PFSK-1 (cell line): ENCODE measurements around the gene IRF6.

Experiments used
- POLR2AphosphoS5 ChIP-seq: IDR thresholded peaks from 2 replicates; pipeline ENCODE4 v1.6.1; 2012; ENCODE audit warnings: low read depth, mild to moderate bottlenecking, control low read depth, low read length, moderate library complexity
- TAF1 ChIP-seq: IDR thresholded peaks from 2 replicates; pipeline ENCODE4 v1.6.1; 2012; ENCODE audit warnings: low read length, control low read depth, borderline replicate concordance; ENCODE audit not compliant: insufficient read depth
- TF ChIP-seq, protein P1 (sequence below), 2 experiments: IDR thresholded peaks; 2 replicates each; pipeline versions ENCODE4 v1.6.1 to v1.8.0; 2011 to 2012; ENCODE audit warnings: low read depth in 2 of 2, low read length in 2 of 2, control low read depth in 1 of 2, inconsistent platforms in 1 of 2, mild to moderate bottlenecking in 1 of 2, moderate library complexity in 1 of 2; ENCODE audit not compliant: insufficient read depth in 1 of 2

GRCh38 chr1:209855623-209856022 is 49.7 kb upstream of the IRF6 start:
- no peak for TF ChIP-seq POLR2AphosphoS5
- TF ChIP-seq TAF1, result no peak
- TF ChIP-seq, protein P1, sequence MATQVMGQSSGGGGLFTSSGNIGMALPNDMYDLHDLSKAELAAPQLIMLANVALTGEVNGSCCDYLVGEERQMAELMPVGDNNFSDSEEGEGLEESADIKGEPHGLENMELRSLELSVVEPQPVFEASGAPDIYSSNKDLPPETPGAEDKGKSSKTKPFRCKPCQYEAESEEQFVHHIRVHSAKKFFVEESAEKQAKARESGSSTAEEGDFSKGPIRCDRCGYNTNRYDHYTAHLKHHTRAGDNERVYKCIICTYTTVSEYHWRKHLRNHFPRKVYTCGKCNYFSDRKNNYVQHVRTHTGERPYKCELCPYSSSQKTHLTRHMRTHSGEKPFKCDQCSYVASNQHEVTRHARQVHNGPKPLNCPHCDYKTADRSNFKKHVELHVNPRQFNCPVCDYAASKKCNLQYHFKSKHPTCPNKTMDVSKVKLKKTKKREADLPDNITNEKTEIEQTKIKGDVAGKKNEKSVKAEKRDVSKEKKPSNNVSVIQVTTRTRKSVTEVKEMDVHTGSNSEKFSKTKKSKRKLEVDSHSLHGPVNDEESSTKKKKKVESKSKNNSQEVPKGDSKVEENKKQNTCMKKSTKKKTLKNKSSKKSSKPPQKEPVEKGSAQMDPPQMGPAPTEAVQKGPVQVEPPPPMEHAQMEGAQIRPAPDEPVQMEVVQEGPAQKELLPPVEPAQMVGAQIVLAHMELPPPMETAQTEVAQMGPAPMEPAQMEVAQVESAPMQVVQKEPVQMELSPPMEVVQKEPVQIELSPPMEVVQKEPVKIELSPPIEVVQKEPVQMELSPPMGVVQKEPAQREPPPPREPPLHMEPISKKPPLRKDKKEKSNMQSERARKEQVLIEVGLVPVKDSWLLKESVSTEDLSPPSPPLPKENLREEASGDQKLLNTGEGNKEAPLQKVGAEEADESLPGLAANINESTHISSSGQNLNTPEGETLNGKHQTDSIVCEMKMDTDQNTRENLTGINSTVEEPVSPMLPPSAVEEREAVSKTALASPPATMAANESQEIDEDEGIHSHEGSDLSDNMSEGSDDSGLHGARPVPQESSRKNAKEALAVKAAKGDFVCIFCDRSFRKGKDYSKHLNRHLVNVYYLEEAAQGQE (IDR thresholded peaks at IDR 0.05; ENCODE audit: insufficient read depth in 1 of 2, low read depth in 2 of 2, low read length in 2 of 2), result no peak
